Renal cortex interstitium (tissue), 11 donors: ENCODE results near the gene SYT9. TPM values are rescaled to one million over a fixed set of nuclear protein-coding genes. Genes with fewer than 3 reads are reported as not detected.

Experiments
- DNase-seq, 11 donors: peaks; one replicate each; pipeline ENCODE4 v3.0.0-alpha.2; 2013; ENCODE audit warnings: low read depth in 9 of 11, low spot score in 4 of 11; ENCODE audit errors: extremely low read depth in 1 of 11
- polyA plus RNA-seq, 3 donors: library from polyadenylated mRNA; unstranded; fragments of 120-200 nt; gene quantifications; one replicate each; pipeline ENCODE4 v1.2.1, GENCODE V29; 2013; ENCODE audit not compliant: insufficient read length in 3 of 3

Gene SYT9
- polyA plus RNA-seq, 3 donors = 3.3 to 4.8 (median 4.4) TPM

- no peak for DNase-seq
These were observed 162.5 kb downstream of the SYT9 start for GRCh38 chr11:7413961-7414915.

- no peak for DNase-seq
These were observed 163.5 kb downstream of the SYT9 start for GRCh38 chr11:7414973-7415817.

GRCh38 chr11:7416080-7416479 is 164.4 kb downstream of the SYT9 start:
- no peak for DNase-seq

GRCh38 chr11:7417328-7417727 is 165.6 kb downstream of the SYT9 start:
- no peak for DNase-seq

- no peak for DNase-seq
These were observed 166.4 kb downstream of the SYT9 start for GRCh38 chr11:7418061-7418460.

- DNase-seq = no peak
These were observed 167.2 kb downstream of the SYT9 start for GRCh38 chr11:7418906-7419305.

GRCh38 chr11:7421136-7421535 is 169.4 kb downstream of the SYT9 start:
- DNase-seq = no peak

GRCh38 chr11:7422544-7423331 is 171.0 kb downstream of the SYT9 start:
- no peak for DNase-seq

- no peak for DNase-seq
These were observed 172.2 kb downstream of the SYT9 start for GRCh38 chr11:7423946-7424345.

GRCh38 chr11:7427733-7428132 is 176.0 kb downstream of the SYT9 start:
- peak in 3 of 11 donors; percentile 9 to 18 (median 12) for DNase-seq

- no peak for DNase-seq
These were observed 176.5 kb downstream of the SYT9 start for GRCh38 chr11:7428196-7428595.

GRCh38 chr11:7430496-7430895 is 178.8 kb downstream of the SYT9 start:
- no peak for DNase-seq

GRCh38 chr11:7435176-7435575 is 183.5 kb downstream of the SYT9 start:
- no peak for DNase-seq

GRCh38 chr11:7436146-7436545 is 184.4 kb downstream of the SYT9 start:
- no peak for DNase-seq

GRCh38 chr11:7436657-7437056 is 185.0 kb downstream of the SYT9 start:
- no peak for DNase-seq

GRCh38 chr11:7437696-7438095 is 186.0 kb downstream of the SYT9 start:
- DNase-seq = no peak

- no peak for DNase-seq
These were observed 188.1 kb downstream of the SYT9 start for GRCh38 chr11:7439746-7440320.

- peak in 10 of 11 donors; percentile 15 to 41 (median 24) for DNase-seq
These were observed 191.0 kb downstream of the SYT9 start for GRCh38 chr11:7442588-7443215.
